ENCODE data around the gene SLC25A33. TPM values are rescaled to one million over a fixed set of nuclear protein-coding genes. Genes with fewer than 3 reads are reported as not detected.
"Not testable (repeated sequence)": the region's sequence is repeated elsewhere in the genome, so short reads cannot be mapped to it uniquely, and the experiment has no call there.

Gene SLC25A33
- total RNA-seq, 1 donor from 2014 or later: 6.4 TPM

DNA sequence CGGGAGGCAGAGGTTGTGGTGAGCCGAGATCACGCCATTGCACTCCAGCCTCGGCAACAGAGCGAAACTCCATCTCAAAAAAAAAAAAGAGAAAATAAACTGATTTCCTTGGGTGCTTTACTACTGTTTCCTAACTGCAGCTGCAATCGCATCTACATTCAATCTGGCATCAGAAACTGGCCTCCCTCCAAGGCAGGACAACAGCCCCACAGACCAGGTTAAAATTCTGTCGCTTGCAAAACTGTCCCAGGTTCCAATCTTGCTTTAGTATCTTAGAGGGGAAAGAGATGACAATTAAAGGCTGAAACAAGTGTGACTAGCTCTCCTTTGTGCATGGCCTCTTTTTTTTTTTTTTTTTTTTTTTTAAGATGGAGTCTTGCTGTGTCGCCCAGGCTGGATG lies 32.4 kb upstream of the SLC25A33 start:
- no peak overlapping the region for H3K27ac ChIP-seq
- no peaks in the 10 kb centered on the region for H3K4me1 ChIP-seq
- TF ChIP-seq POLR2AphosphoS5 (IDR thresholded peaks at IDR 0.05; ENCODE audit: insufficient read depth in 1 of 2, low read depth in 1 of 2) (no peak), POLR2A (IDR thresholded peaks at IDR 0.05) (no peak)
- TF ChIP-seq, protein P1, sequence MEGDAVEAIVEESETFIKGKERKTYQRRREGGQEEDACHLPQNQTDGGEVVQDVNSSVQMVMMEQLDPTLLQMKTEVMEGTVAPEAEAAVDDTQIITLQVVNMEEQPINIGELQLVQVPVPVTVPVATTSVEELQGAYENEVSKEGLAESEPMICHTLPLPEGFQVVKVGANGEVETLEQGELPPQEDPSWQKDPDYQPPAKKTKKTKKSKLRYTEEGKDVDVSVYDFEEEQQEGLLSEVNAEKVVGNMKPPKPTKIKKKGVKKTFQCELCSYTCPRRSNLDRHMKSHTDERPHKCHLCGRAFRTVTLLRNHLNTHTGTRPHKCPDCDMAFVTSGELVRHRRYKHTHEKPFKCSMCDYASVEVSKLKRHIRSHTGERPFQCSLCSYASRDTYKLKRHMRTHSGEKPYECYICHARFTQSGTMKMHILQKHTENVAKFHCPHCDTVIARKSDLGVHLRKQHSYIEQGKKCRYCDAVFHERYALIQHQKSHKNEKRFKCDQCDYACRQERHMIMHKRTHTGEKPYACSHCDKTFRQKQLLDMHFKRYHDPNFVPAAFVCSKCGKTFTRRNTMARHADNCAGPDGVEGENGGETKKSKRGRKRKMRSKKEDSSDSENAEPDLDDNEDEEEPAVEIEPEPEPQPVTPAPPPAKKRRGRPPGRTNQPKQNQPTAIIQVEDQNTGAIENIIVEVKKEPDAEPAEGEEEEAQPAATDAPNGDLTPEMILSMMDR (IDR thresholded peaks at IDR 0.05): no peak
- no peaks in the 10 kb centered on the region for H3K9me3 ChIP-seq
- no peak overlapping the region for H3K4me3 ChIP-seq
- H3K27me3 ChIP-seq: no peaks in the 10 kb centered on the region
- DNase-seq (ENCODE audit: extremely low spot score in 2 of 2): no peak
- intact Hi-C loops (cut with DNase I): no loop called here
- no peaks in the 10 kb centered on the region for H3K36me3 ChIP-seq

DNA sequence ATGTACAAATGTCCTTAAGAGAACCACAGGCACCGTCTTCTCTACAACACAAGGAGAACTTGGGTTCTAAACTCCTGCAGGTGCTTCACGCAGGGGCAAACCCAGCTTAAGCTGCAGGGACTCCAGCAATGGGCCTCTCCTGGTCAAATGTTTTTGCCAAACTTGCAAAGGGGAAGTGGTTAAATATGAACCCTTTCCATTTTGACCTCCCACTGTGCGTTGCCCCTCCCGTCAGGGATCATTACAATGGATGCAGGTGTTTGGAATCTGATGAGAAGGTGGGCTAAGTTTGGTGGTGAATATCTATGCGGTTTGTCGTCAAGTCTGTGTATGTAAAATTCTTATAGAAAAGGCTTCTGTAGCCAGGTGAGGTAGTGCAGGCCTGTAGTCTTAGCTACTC lies 29.1 kb upstream of the SLC25A33 start:
- Histone ChIP-seq H3K4me3 (no peak overlapping the region), H3K9me3 (no peaks in the 10 kb centered on the region), H3K36me3 (no peaks in the 10 kb centered on the region), H3K4me1 (no peaks in the 10 kb centered on the region), H3K27ac (no peak overlapping the region), H3K27me3 (no peaks in the 10 kb centered on the region)
- no peak for DNase-seq (ENCODE audit: extremely low spot score in 2 of 2)
- no peak for TF ChIP-seq POLR2AphosphoS5 (IDR thresholded peaks at IDR 0.05; ENCODE audit: insufficient read depth in 1 of 2, low read depth in 1 of 2)
- TF ChIP-seq POLR2A (IDR thresholded peaks at IDR 0.05): no peak
- TF ChIP-seq, protein P1 (IDR thresholded peaks at IDR 0.05): no peak
- intact Hi-C loops (cut with DNase I): no loop called here

DNA sequence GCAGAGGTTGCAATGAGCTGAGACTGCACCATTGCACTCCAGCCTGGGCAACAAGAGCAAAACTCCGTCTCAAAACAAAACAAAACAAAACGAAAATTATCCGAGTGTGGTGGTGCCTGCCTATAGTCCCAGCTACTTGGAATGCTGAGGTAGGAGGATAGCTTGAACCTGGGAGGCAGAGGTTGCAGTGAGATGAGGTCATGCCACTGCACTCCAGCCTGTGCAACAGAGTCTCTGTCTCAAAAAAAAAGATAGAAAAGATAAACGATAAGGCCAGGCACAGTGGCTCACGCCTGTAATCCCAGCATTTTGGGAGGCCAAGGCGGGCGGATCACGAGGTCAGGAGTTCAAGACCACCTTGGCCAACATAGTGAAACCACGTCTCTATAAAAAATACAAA lies 23.7 kb upstream of the SLC25A33 start:
- H3K4me3 ChIP-seq; H3K9me3 ChIP-seq; H3K27me3 ChIP-seq; H3K27ac ChIP-seq; intact Hi-C loops (cut with DNase I); H3K36me3 ChIP-seq; H3K4me1 ChIP-seq; DNase-seq (ENCODE audit: extremely low spot score in 2 of 2): not testable (repeated sequence)

DNA sequence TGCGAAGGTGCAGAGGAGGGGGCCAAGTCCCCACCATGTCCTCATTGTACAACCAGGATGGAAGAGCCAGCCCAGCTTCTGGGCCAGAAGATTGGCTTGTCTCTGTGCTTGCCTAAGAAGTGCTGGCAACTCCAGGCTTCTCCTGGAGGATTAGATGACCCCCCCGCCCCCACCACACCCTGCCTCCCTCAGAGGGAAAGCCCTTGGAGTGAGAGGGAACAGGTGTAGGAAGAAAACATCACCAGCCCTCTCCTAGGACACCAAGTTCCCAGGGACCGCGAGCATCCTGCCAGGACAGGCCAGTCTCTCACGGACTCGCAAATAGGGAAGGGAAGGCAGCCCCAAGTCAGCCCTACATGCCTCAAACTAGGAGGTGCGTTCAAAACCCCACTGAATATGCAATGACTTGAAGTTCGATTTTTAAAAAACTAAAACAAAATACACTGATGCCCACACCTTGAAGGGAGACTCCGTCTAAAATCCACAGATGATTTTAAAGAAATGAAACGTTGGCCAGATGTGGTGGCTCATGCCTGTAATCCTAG lies 20.7 kb upstream of the SLC25A33 start:
- TF ChIP-seq, protein P1 (IDR thresholded peaks at IDR 0.05): no peak
- TF ChIP-seq POLR2A (IDR thresholded peaks at IDR 0.05): no peak
- no peak for TF ChIP-seq POLR2AphosphoS5 (IDR thresholded peaks at IDR 0.05; ENCODE audit: insufficient read depth in 1 of 2, low read depth in 1 of 2)
- Histone ChIP-seq H3K4me1 (no peaks in the 10 kb centered on the region), H3K27ac (no peak overlapping the region), H3K4me3 (no peak overlapping the region), H3K27me3 (no peaks in the 10 kb centered on the region), H3K9me3 (no peaks in the 10 kb centered on the region), H3K36me3 (no peaks in the 10 kb centered on the region)
- no peak for DNase-seq (ENCODE audit: extremely low spot score in 2 of 2)
- intact Hi-C loops (cut with DNase I): no loop called here

DNA sequence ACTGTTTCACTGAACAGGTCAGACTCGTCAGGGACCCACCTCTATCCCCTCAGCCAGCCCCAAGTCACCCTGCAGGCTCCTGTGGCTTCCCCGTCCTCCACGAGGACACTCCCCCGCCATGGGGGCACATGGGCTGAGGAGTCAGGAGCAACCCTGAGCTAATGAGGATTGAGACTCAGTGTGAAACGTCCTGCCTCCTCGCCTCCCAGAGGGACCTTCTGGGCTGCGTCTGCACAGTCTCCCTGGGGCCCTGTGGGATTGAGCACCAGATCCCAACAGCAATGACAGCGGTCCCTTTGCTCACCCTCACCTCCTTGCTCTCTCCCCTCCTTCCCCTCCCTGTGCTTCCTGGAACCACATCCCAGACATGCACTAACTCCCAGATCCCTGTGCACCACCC lies 18.9 kb upstream of the SLC25A33 start:
- TF ChIP-seq, protein P1 (IDR thresholded peaks at IDR 0.05): no peak
- TF ChIP-seq POLR2AphosphoS5 (IDR thresholded peaks at IDR 0.05; ENCODE audit: insufficient read depth in 1 of 2, low read depth in 1 of 2): no peak
- TF ChIP-seq POLR2A (IDR thresholded peaks at IDR 0.05): no peak
- Histone ChIP-seq H3K9me3 (no peaks in the 10 kb centered on the region), H3K36me3 (no peaks in the 10 kb centered on the region), H3K4me1 (no peaks in the 10 kb centered on the region), H3K27ac (no peak overlapping the region), H3K27me3 (no peaks in the 10 kb centered on the region), H3K4me3 (no peak overlapping the region)
- intact Hi-C loops (cut with DNase I): no loop called here
- DNase-seq (ENCODE audit: extremely low spot score in 2 of 2): no peak
